GM12878 (cell line): ENCODE data around the gene SAP130. TPM values are rescaled to one million over a fixed set of nuclear protein-coding genes. Genes with fewer than 3 reads are reported as not detected.

Experiments used
- ATAC-seq: fragments of 200-7000 bp; cut with Tn5 transposase; 3 replicates; pipeline ENCODE4 v1.9.1; 2020; ENCODE audit warnings: mild to moderate bottlenecking, moderate library complexity
- BruUV-seq: library from RNA; stranded (reverse); fragments of 400-500 nt; replicated peaks from 2 replicates; lab custom pipeline; 2021; lab: Mats Ljungman, UMichigan
- CTCF ChIA-PET: fragments of 300-600 bp; sonication (Branson Sonifier 250); formaldehyde crosslinking; extraction: SDS; loops from one replicate; lab custom pipeline; 2021; ENCODE audit warnings: inconsistent platforms; lab: Yijun Ruan, JAX
- POLR2A ChIA-PET: fragments of 350-600 bp; formaldehyde crosslinking; extraction: SDS; loops from one replicate; lab custom pipeline; 2021; ENCODE audit warnings: inconsistent platforms; lab: Charles Lee
- RAD21 ChIA-PET: fragments of 300-600 bp; sonication (Branson Sonifier 250); formaldehyde crosslinking; loops from one replicate; lab custom pipeline; 2023; ENCODE audit warnings: antibody characterized with exemption; ENCODE audit not compliant: unreplicated experiment; lab: Charles Lee
- SMC1A ChIA-PET: fragments of 300-600 bp; sonication (Branson Sonifier 250); formaldehyde crosslinking; loops from one replicate; lab custom pipeline; 2023; ENCODE audit not compliant: unreplicated experiment, uncharacterized antibody; lab: Charles Lee
- DNase-seq: peaks from one replicate; pipeline ENCODE4 v3.0.0-alpha.2; 2011; ENCODE audit warnings: low read depth, low spot score
- FAIRE-seq: peaks from 3 replicates; lab custom pipeline; 2011; peaks lifted over from hg19 to GRCh38; lab: Jason Lieb, UNC
- H2AFZ ChIP-seq: 2 replicates; pipeline ENCODE4 v1.6.0; 2011; ENCODE audit warnings: low read depth, low read length, control low read depth; ENCODE audit not compliant: control insufficient read depth
- H3K27ac ChIP-seq: 2 replicates; pipeline ENCODE4 v1.5.1; 2011; ENCODE audit warnings: control low read depth; ENCODE audit not compliant: control insufficient read depth, insufficient read depth
- H3K27me3 ChIP-seq, 2 experiments: replicated peaks in 1 of 2; 2 replicates each; pipeline versions ENCODE4 v1.6.0 to v1.6.1; 2011; ENCODE audit warnings: low read length in 1 of 2; ENCODE audit not compliant: control insufficient read depth in 2 of 2, insufficient read depth in 2 of 2
- H3K36me3 ChIP-seq, 2 experiments: 2 replicates each; pipeline ENCODE4 v1.5.1; 2011; ENCODE audit warnings: low read length in 1 of 2; ENCODE audit not compliant: control insufficient read depth in 2 of 2, insufficient read depth in 2 of 2
- H3K4me1 ChIP-seq: 2 replicates; pipeline ENCODE4 v1.6.1; 2011; ENCODE audit warnings: mild to moderate bottlenecking, low read length, moderate library complexity, mixed read lengths; ENCODE audit not compliant: control insufficient read depth, insufficient read depth
- H3K4me2 ChIP-seq: 2 replicates; pipeline ENCODE4 v1.6.0; 2011; ENCODE audit warnings: control low read depth; ENCODE audit not compliant: control insufficient read depth, insufficient read depth
- H3K4me3 ChIP-seq: fragments of 200-600 bp; sonication (generic); 2 replicates; pipeline ENCODE4 v1.5.1; 2016
- H3K79me2 ChIP-seq: 2 replicates; pipeline ENCODE4 v1.6.0; 2011; ENCODE audit warnings: low read length; ENCODE audit not compliant: control insufficient read depth, insufficient read depth
- H3K9ac ChIP-seq: 2 replicates; pipeline ENCODE4 v1.8.0; 2011; ENCODE audit warnings: low read length, control low read depth, mixed read lengths; ENCODE audit not compliant: control insufficient read depth, insufficient read depth
- H3K9me3 ChIP-seq: replicated peaks from 3 replicates; pipeline ENCODE4 v1.5.1; 2011; ENCODE audit warnings: mild to moderate bottlenecking, low read length; ENCODE audit not compliant: control insufficient read depth, insufficient read depth
- H4K20me1 ChIP-seq: 2 replicates; pipeline ENCODE4 v1.6.0; 2011; ENCODE audit not compliant: control insufficient read depth, insufficient read depth
- BCL3 ChIP-seq: IDR thresholded peaks from 2 replicates; pipeline ENCODE4 v1.6.1; 2011; ENCODE audit warnings: borderline replicate concordance, low read depth, mild to moderate bottlenecking, moderate library complexity, low read length; ENCODE audit not compliant: insufficient read depth, poor library complexity, severe bottlenecking
- CHD1 ChIP-seq: IDR thresholded peaks from 2 replicates; pipeline ENCODE4 v1.6.1; 2012; ENCODE audit warnings: low read depth, low read length, improper control_type of control experiment
- DPF2 ChIP-seq: fragments of 450-650 bp; IDR thresholded peaks from 2 replicates; pipeline ENCODE4 v1.6.1; 2017; ENCODE audit warnings: mild to moderate bottlenecking
- E4F1 ChIP-seq: fragments of 450-650 bp; IDR thresholded peaks from 2 replicates; pipeline ENCODE4 v1.6.1; 2018; ENCODE audit warnings: borderline replicate concordance, mild to moderate bottlenecking; ENCODE audit not compliant: partially characterized antibody
- IKZF1 ChIP-seq: fragments of 450-650 bp; conservative IDR thresholded peaks from 2 replicates; pipeline ENCODE4 v1.6.1; 2017; ENCODE audit warnings: antibody characterized with exemption, mild to moderate bottlenecking
- MYC ChIP-seq: IDR thresholded peaks from 2 replicates; pipeline ENCODE4 v1.6.1; 2011; ENCODE audit warnings: mild to moderate bottlenecking, low read length, moderate library complexity, inconsistent platforms; ENCODE audit not compliant: insufficient read depth, insufficient replicate concordance, insufficient read length, severe bottlenecking
- NFXL1 ChIP-seq: fragments of 450-650 bp; IDR thresholded peaks from 2 replicates; pipeline ENCODE4 v1.6.1; 2017; ENCODE audit warnings: antibody characterized with exemption, mild to moderate bottlenecking, borderline replicate concordance
- NFYA ChIP-seq: IDR thresholded peaks from 2 replicates; pipeline ENCODE4 v1.6.1; 2011; ENCODE audit warnings: low read depth, mild to moderate bottlenecking, low read length, improper control_type of control experiment, borderline replicate concordance
- NFYB ChIP-seq: IDR thresholded peaks from 2 replicates; pipeline ENCODE4 v1.6.1; 2011; ENCODE audit warnings: low read depth, mild to moderate bottlenecking, low read length, improper control_type of control experiment, moderate library complexity; ENCODE audit not compliant: insufficient read depth
- RCOR1 ChIP-seq: conservative IDR thresholded peaks from 2 replicates; pipeline ENCODE4 v1.6.1; 2012; ENCODE audit warnings: low read depth, low read length, improper control_type of control experiment
- SIX5 ChIP-seq: IDR thresholded peaks from 2 replicates; pipeline ENCODE4 v1.6.1; 2011; ENCODE audit warnings: mild to moderate bottlenecking, low read depth, low read length, moderate library complexity; ENCODE audit not compliant: severe bottlenecking
- SMAD1 ChIP-seq: fragments of 450-650 bp; IDR thresholded peaks from 2 replicates; pipeline ENCODE4 v1.6.1; 2018; ENCODE audit warnings: mild to moderate bottlenecking, low read depth; ENCODE audit not compliant: partially characterized antibody
- TCF7 ChIP-seq: IDR thresholded peaks from 2 replicates; pipeline ENCODE4 v1.6.1; 2014; ENCODE audit warnings: antibody characterized with exemption, borderline replicate concordance
- ZNF217 ChIP-seq: fragments of 450-650 bp; IDR thresholded peaks from 2 replicates; pipeline ENCODE4 v1.6.1; 2017; ENCODE audit warnings: antibody characterized with exemption, mild to moderate bottlenecking
- WGBS: methylation state at CpG from one replicate; pipeline ENCODE4 v1.1.6; 2016; ENCODE audit warnings: low lambda C conversion rate; ENCODE audit not compliant: insufficient replicate concordance, insufficient coverage; ENCODE audit errors: missing lambda C conversion rate; 5-methylcytosine and 5-hydroxymethylcytosine counted together
- in situ Hi-C: fragments of 300-500 bp; cut with MboI; formaldehyde crosslinking; loops from 9 replicates; pipeline ENCODE4 v1.14.3; 2018; ENCODE audit warnings: mixed read lengths
- intact Hi-C: fragments of 100-400 bp; cut with micrococcal nuclease; formaldehyde crosslinking; loops from one replicate; pipeline ENCODE4 v1.14.2; 2022; ENCODE audit not compliant: unreplicated experiment
- polyA plus RNA-seq, 11 experiments: library from polyadenylated mRNA; depleted of rRNA in 4 of 11; unstranded in 6 of 11; stranded (reverse) in 5 of 11; fragments of >200 nt; fragmentation: Nextera tagmentation in 4 of 11; fragmentation: Illumina TruSeq in 1 of 11; extraction: Ambion mirVana in 4 of 11; extraction: Trizol in 1 of 11; gene quantifications; 1 replicate in 1 of 11; 2 replicates in 10 of 11; pipeline versions ENCODE4 v1.2.1 to v1.2.3, GENCODE V29; 2011 to 2016; ENCODE audit warnings: inconsistent platforms in 2 of 11, missing spikeins in 2 of 11, low read depth in 1 of 11
- total RNA-seq, 4 experiments: library from RNA; depleted of rRNA in 3 of 4; stranded (reverse); fragments of >200 nt in 3 of 4; fragmentation: Illumina TruSeq in 1 of 4; extraction: Trizol in 1 of 4; gene quantifications; 2 replicates each; pipeline versions ENCODE4 v1.2.1 to v1.2.3, GENCODE V29; 2013 to 2021
- TF ChIP-seq, protein P1 (sequence below): fragments of 150-350 bp; IDR thresholded peaks from 2 replicates; pipeline ENCODE4 v1.6.1; 2014; ENCODE audit warnings: mild to moderate bottlenecking, low read depth, low read length

Gene SAP130
- total and polyA plus RNA-seq, 10 of the 15 experiments (the other 5 are each of a cell fraction or from before 2014, with no cell fraction given) = 5.0 to 26.2 (median 9.9) TPM

- WGBS = 45% methylated on average over 8 of the region's 8 CpGs
- in situ Hi-C loops = no loop called here
- Histone ChIP-seq H3K79me2 (no peaks in the 10 kb centered on the region), H3K9ac (no peak overlapping the region), H3K27me3 (no peaks in the 10 kb centered on the region), H3K4me2 (no peak overlapping the region), H2AFZ (no peak overlapping the region), H3K36me3 (no peaks in the 10 kb centered on the region), H3K4me1 (no peaks in the 10 kb centered on the region; the same call in 1 of the 2 replicates), H3K4me3 (no peak overlapping the region), H4K20me1 (no peaks in the 10 kb centered on the region), H3K9me3 (peaks cover 16% of the 10 kb centered on the region; the same call in 2 of the 3 replicates), H3K27ac (no peak overlapping the region)
- FAIRE-seq (no peak), ATAC-seq (no peak), DNase-seq (no peak)
- TF ChIP-seq NFYA = no peak
- TF ChIP-seq DPF2 = no peak
- no peak for TF ChIP-seq IKZF1
- no peak for TF ChIP-seq MYC
- TF ChIP-seq BCL3 = no peak
- TF ChIP-seq, protein P1, sequence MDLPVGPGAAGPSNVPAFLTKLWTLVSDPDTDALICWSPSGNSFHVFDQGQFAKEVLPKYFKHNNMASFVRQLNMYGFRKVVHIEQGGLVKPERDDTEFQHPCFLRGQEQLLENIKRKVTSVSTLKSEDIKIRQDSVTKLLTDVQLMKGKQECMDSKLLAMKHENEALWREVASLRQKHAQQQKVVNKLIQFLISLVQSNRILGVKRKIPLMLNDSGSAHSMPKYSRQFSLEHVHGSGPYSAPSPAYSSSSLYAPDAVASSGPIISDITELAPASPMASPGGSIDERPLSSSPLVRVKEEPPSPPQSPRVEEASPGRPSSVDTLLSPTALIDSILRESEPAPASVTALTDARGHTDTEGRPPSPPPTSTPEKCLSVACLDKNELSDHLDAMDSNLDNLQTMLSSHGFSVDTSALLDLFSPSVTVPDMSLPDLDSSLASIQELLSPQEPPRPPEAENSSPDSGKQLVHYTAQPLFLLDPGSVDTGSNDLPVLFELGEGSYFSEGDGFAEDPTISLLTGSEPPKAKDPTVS = no peak
- TF ChIP-seq CHD1 = no peak
- TF ChIP-seq SMAD1 = no peak
- TF ChIP-seq ZNF217 = no peak
- TF ChIP-seq NFXL1 = no peak
- no peak for TF ChIP-seq RCOR1
- TF ChIP-seq TCF7 = no peak
- TF ChIP-seq E4F1 = no peak
- TF ChIP-seq NFYB = no peak
- no peak for TF ChIP-seq SIX5
- ChIA-PET RAD21 (no interaction called here), POLR2A (no interaction called here), CTCF (no interaction called here), SMC1A (interaction anchor here (0.6 kb wide), 1 partner anchor 157 kb away, joined by 3 read pairs; no protein-coding TSS in a partner anchor)
- intact Hi-C loops = no loop called here
- no TSS peak for BruUV-seq
Observed at GRCh38 chr2:128040166-128040771, 12.4 kb upstream of the SAP130 start.
